UCSD-AML1 (cell line): ENCODE data around the gene PGS1.

Source experiments
- DNase-seq: peaks from one replicate; lab custom pipeline; 2025; ENCODE audit not compliant: unreplicated experiment; lab: John Stamatoyannopoulos, UW

Gene PGS1

GRCh38 chr17:78346605-78347250, 31.7 kb upstream of the PGS1 start:
- DNase-seq: no peak

DNA sequence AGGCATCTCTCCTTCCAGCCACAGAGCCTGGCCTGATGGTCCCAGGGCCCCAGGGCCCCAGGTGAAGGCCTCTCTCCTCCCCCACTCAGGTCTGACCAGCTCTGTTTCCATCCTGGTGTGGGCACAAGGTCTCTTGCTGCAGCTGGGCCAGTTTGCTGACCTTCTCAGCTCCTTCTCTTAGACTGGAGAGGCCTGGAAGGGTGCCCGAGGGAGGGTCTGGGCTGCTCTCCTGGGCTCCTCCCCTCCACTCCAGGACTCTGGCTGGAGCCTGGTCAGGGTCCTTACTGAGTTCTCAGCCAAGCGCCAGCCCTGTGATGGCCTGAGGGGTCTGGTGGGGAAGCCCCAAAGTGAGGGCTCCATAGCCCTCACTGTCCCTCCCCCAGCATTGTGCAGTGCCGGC, 31.0 kb upstream of the PGS1 start:
- no peak for DNase-seq

DNA sequence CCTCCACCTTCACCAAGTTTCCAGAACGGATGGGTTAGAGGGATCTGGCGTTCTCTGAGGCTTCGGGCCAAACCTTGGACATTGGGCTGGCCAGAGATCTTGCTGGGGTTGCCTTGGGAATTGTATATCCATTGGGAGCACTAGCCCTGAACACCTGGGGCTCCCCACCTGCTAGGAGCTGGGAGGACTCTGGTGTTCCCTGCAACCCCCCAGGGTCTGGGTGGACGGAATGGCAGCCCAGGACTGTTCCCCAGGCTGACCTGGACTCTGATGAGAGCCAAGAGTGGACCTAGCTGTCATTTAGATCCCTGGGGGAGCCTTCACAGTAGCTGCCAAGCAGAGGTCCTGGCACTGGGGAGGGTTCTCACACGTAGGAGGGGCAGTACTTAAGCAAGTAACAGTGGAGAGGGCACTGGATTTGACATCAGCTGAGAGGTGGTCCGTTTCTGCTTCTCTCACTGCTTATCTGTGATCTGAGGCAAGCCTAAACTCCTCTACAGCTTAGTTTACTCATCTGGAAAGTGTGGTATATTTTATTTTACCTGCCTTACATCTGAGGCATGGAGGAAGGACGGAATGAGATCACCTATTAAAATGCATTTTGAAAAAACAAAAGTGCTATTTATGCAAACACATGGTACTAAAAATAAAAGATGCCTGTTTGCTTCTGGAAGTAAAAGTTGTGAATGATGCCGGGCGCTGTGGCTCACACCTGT, 30.2 kb upstream of the PGS1 start:
- DNase-seq: no peak

- DNase-seq: no peak
Observed at GRCh38 chr17:78349891-78350642, 28.4 kb upstream of the PGS1 start.

DNA sequence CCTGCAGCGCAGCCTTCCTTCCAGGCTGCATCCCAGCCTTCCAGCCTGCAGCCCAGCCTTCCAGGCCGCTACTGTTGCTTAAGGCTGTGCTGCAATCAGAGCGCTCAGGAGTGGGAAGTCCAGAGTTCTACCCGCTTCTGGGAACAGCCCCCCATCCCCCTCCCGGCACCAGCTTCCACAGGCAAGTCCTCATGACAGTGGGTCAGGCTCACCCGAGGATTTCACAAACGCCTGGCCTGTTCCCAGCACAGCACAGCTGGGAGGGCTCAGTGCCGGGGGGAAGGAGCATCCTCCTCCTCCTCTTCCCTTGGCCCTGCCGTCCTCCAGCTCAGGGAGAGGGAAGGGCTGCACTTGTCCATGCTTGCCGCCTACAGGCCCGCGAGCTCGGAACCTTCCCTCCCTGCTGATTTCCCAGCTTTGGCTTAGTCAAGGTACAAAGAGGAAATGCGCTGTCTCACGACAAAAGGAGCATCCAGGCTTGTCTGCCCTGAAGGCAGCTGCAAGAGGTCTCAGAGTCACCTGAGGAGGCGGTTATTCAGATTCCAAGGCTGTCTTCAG, 26.9 kb upstream of the PGS1 start:
- no peak for DNase-seq

- no peak for DNase-seq
Observed at GRCh38 chr17:78353834-78354233, 24.6 kb upstream of the PGS1 start.

DNA sequence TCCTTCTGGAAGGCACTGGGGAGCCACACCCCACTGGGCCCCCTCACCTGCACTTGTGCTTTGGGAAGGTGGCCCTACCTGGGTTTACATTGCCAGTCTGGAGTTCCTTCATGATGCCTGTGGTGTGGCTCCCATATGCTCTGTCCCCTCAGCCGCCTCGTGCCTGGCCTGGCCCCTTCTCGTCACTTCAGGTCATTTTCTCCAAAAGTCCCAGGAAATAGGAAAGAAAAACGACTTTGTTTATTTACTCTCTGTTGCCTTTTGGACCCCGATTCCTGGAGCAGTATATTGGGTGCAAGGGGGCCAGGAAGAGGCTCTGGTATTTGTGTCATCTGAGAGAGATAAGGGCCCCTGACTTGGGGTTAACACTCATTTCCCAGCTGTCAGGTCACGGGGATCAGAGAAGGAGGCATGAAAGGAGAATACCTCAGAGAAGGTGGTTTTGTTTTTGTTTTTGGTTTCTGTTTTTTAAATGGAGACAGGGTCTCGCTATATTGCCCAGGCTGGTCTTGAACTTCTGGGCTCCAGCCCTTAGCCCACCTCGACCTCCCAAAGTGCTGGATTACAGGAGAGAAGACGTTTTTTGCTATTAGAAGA, 23.3 kb upstream of the PGS1 start:
- no peak for DNase-seq

DNA sequence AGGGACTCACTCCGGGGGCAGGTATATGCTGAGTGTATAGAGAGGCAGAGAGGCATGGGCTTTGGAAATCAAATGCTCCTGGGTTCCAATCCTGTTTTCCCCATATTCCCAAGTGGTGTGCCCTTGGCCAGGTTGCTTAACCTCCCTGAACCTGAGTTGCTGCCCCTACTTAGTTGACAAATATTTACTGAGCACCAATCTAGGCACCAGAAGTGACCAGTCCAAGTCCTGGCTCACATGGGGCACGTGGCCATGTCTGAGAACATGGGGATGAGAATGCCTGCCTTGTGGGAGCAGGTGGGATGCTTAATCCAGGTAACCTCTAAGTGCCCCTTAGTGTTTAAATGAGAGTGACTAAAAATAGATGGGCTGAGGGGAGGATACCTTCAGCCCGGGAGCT, 22.7 kb upstream of the PGS1 start:
- no peak for DNase-seq

DNA sequence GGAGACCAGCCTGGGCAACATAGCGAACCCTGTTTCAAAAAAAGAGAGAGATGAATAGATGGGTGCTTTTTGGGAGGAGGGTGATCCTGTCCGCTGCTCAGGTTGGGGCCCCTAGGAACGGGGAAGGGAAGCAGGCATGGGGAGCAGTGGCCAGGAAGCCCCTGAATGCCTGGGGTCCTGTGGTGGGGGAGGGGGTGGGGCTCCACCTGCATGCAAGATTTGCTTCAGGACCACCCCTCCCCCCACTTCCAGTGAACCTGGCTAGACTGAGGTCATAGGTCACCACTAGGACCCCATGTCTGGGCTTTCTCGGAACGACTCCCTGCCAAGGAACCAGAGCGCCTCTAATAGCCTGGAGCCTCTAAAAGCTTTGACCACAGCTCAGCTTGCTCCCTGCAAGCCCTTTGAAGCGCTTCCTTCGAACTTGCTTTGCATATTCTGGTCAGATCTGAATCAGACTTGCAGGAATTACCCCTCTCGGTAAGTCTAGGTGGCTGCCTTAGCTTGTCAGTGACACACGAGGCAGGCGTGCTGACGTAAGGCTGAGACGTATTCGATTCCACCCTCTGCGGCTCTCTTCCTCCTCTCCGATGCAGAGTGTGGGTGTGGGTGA, 22.2 kb upstream of the PGS1 start:
- peak; percentile 39 for DNase-seq

DNA sequence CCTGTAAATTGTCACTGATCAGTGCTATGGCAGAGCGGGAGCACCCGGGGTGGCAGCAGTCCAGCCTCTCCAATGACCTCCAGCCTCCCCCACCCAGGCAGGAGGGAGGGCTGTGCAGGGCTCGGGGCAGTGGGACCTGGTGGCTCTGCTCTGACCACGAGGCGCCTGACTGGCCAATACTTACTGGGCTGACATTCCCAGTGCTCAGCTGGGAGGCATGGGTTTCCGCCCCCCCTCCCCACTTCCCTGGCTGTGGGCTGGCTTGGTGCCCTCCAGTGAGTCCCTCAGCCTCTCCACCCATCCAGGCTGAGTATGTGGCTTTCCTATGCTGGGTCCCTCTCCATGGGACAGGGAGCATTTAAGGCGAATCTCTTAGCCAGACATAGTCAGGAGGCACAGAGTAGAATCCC, 21.3 kb upstream of the PGS1 start:
- DNase-seq: no peak

GRCh38 chr17:78357672-78358537, 20.5 kb upstream of the PGS1 start:
- no peak for DNase-seq

GRCh38 chr17:78358538-78359320, 19.7 kb upstream of the PGS1 start:
- DNase-seq: no peak

DNA sequence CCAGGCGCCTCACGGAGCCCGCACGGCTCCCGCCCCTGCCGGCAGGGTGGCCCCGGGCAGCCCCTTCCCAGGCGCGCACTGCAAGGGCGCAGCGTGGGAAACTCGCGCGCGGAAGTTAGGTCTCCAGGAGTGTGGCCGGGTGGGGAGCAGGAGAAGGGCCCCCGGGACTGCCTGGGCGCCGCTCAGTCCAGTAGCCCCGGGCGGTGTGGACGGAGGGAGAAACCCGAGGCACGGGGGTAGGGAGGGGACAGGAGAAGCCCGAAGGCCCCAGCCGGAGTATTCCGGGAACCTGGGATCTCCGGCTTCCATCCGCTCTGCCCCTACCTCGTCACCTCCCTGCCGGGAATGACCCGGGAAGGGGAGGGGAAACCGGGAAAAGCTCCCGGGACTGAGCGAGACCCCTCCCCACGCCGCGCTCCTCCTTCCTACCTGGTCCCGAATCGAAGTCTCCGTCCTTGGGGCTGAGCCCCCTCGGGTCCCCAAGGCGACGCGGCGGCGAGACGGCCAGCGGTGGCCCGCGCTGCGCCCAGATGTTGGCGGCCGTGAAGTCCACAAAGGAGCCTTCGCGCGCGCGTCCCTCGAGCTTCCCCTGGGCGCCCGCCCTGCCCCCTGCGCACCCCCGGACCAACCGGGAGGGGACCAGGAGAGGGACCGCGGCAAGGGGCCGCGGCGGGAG, 19.0 kb upstream of the PGS1 start:
- DNase-seq: no peak

DNA sequence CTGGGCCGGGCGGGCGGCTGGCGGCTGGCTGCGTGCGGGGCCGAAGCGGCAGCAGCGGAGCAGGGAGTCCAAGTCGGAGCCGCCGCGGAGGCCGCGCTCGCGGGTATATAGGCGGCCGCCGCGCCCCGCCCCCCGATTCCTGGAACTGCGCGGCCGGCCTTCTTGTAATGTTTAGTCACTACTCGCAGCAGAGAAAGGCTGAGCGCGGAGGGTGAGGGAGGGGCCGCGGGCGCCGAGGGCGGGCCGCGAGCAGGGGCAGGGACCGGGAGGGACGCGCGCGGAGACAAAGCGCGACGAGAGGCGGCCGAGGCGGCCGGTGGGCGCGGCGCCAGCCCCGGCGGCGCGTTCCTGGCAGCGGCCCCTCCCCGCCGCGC, 18.5 kb upstream of the PGS1 start, which contains the start of gene SOCS3:
Gene SOCS3 (minus strand): TSS at position 81 of the 374 bp plus-strand sequence. CDS start 982 bp downstream, outside the sequence.
- peak; percentile 96 for DNase-seq

DNA sequence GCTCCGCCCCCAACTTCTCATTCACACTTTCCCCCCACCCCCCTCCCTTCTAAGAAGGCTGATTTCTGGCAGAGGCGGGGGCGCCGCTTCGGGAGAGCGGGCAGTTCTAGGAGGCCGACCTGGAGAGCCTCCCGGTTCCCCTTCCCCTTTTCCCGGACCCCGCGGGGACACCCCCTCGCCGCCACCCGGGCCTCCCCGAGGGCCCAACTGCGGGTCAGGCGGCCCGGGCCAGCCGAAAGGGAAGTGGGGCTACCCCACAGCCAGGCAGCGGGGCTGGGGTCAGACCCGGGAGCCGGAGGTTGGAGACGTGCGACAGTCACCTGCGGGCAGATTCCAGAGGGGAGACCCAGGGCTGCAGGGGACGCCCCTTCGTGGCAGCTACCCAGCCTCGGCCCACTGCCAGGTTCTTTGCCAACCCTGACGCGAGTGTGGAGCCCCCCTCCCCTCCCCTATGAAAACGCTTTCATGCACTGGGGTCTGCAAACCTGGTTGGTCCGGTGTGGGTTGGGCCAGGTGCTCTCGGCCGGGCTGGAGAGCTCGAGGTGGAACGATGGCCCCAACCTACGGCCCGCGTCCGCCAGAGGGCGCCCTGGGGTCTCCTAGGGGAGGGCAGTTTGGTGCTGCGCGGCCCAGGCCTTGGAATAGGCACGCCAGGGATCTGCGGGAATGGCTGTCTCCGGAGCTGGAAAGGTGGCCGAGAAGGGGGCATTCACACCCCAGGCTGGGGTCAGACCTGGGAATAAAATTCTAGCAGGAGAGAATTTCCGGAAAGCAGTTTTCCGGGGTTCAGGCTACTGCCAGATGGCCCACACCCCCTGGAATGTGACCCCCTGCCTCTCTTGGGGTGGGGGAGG, 17.9 kb upstream of the PGS1 start:
- DNase-seq: peak; percentile 91

DNA sequence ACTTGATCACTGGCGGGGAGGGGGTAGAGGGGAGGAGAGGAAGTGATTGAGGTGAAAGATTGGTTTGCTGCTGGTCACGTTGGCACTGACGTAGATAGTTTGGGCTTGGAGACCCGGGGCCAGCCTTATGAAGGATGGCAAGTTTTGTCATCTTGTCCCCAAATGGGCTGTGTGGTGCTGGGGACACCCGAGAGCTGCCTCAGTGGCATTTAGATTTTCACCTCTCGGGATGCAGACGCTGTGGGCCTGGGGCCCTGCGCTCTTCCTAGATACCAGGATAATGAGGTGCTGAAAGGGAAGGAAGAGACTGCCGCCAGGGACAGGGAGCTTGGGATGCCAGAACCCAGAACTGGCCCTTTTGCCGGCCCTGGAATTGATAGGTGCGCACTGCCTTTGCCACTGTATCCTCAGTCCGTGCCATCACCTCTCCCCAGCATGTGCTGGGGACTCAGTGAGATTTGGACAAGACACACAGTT, 17.2 kb upstream of the PGS1 start:
- no peak for DNase-seq

GRCh38 chr17:78362232-78362631, 16.2 kb upstream of the PGS1 start:
- DNase-seq: no peak

DNA sequence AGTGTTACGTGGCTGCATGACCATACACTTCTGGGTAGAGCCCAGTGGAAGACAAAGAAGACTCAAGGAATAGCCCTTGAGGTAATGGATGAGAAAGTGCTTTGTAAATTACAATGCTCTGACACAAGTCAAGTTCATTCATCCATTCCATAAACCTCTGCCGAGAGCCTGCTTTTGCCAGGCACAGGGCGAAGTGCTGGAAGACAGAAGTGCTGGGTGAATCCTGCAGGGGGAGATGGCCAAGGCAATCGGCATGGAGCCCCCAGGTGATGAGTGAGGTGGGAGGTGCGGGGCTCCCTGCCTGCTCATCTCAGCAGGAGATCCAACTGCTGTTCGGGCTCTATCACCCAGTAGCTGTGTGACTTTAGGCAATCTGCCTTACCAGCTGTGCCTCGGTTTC, 15.8 kb upstream of the PGS1 start:
- no peak for DNase-seq
